SH-SY5Y (cell line): ENCODE results near the gene CDKL5.

Experiments used
- GATA2 ChIP-seq: IDR thresholded peaks from 2 replicates; pipeline ENCODE4 v1.6.1; 2011; ENCODE audit warnings: mild to moderate bottlenecking, low read depth, low read length
- GATA3 ChIP-seq: IDR thresholded peaks from 2 replicates; pipeline ENCODE4 v1.6.1; 2011; ENCODE audit warnings: low read depth, mild to moderate bottlenecking, low read length, moderate library complexity

DNA sequence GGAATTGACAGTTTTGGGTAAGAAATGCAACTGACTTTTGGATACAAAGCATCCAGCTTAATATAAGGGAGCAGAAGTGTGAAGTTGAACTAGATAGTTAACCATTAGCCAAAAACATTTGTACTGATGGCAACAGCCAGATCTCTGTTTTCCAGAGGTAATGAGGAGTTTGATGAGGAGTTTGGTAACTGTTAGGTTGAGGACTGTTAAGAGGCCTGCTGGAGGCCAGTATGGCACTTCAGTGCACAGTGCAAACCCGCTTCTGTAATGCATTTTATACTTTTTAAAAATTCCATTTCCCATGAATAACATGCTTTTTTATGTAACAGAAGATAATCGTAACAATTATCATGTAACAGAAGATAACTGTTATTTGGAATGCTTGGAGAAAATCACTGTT, 30.0 kb downstream of the CDKL5 start:
- TF ChIP-seq GATA2 (no peak), GATA3 (no peak)
